GM12864 (cell line): ENCODE measurements around the gene CADM1.

Experiments used
- DNase-seq: peaks from one replicate; pipeline ENCODE4 v3.0.0-alpha.2; 2011; ENCODE audit warnings: low read depth
- H3K4me3 ChIP-seq: 2 replicates; pipeline ENCODE4 v1.5.1; 2011; ENCODE audit warnings: mild to moderate bottlenecking, low read depth, low read length, control low read depth
- CTCF ChIP-seq: IDR thresholded peaks from 2 replicates; pipeline ENCODE4 v1.5.1; 2011; ENCODE audit warnings: low read depth, mild to moderate bottlenecking, moderate library complexity, low read length, control low read depth, inconsistent platforms; ENCODE audit errors: missing control alignments

CADM1 gene

GRCh38 chr11:115197433-115197832 is 306.8 kb downstream of the CADM1 start:
- H3K4me3 ChIP-seq: no peak overlapping the region
- DNase-seq: no peak
- TF ChIP-seq CTCF: no peak

GRCh38 chr11:115197031-115197430 is 307.2 kb downstream of the CADM1 start:
- DNase-seq: no peak
- no peak overlapping the region for H3K4me3 ChIP-seq
- TF ChIP-seq CTCF: no peak

GRCh38 chr11:115194802-115195110 is 309.5 kb downstream of the CADM1 start:
- no peak for TF ChIP-seq CTCF
- DNase-seq: peak; percentile 37
- H3K4me3 ChIP-seq: peak overlapping the region; percentile 16

GRCh38 chr11:115193914-115194801 is 310.1 kb downstream of the CADM1 start:
- H3K4me3 ChIP-seq: peak overlapping the region; percentile 16
- peak; percentile 33 for DNase-seq
- TF ChIP-seq CTCF: no peak

- no peak for DNase-seq
- no peak for TF ChIP-seq CTCF
- no peak overlapping the region for H3K4me3 ChIP-seq
Observed at GRCh38 chr11:115191761-115192160, 312.5 kb downstream of the CADM1 start.

- no peak for DNase-seq
- no peak overlapping the region for H3K4me3 ChIP-seq
- TF ChIP-seq CTCF: no peak
Observed at GRCh38 chr11:115190196-115190595, 314.0 kb downstream of the CADM1 start.

GRCh38 chr11:115188898-115189278 is 315.3 kb downstream of the CADM1 start:
- no peak for TF ChIP-seq CTCF
- no peak overlapping the region for H3K4me3 ChIP-seq
- DNase-seq: no peak
